Pancreas (tissue), 10 donors: ENCODE measurements around the gene BRAP. TPM values are rescaled to one million over a fixed set of nuclear protein-coding genes. Genes with fewer than 3 reads are reported as not detected.

Experiments used
- ATAC-seq, 4 donors: fragments of 200-7000 bp; cut with Tn5 transposase; one replicate each; pipeline versions ENCODE4 v1.8.0 to v1.9.1; 2020; ENCODE audit warnings: mild to moderate bottlenecking in 4 of 4, moderate library complexity in 4 of 4
- DNase-seq, 6 donors: peaks; one replicate each; pipeline ENCODE4 v3.0.0-alpha.2; 2020
- FAIRE-seq: peaks from 2 replicates; lab custom pipeline; 2012; peaks lifted over from hg19 to GRCh38; lab: Jason Lieb, UNC
- H3K27ac ChIP-seq, 4 donors: fragments of 200-600 bp; sonication (generic); 1 replicate in 3 of 4; 2 replicates in 1 of 4; pipeline versions ENCODE4 v1.5.0 to v1.8.0; 2020
- H3K27me3 ChIP-seq, 4 donors: fragments of 200-600 bp; one replicate each; pipeline ENCODE4 v1.8.0; 2021
- H3K36me3 ChIP-seq, 3 donors: fragments of 200-600 bp; sonication (generic) in 1 of 3; one replicate each; pipeline versions ENCODE4 v1.5.0 to v1.8.0; 2020 to 2021
- H3K4me1 ChIP-seq, 3 donors: fragments of 200-600 bp; one replicate each; pipeline ENCODE4 v1.8.0; 2021
- H3K4me3 ChIP-seq, 4 donors: fragments of 200-600 bp; sonication (generic) in 2 of 4; one replicate each; pipeline versions ENCODE4 v1.5.0 to v1.8.0; 2020 to 2021
- H3K9me3 ChIP-seq, 4 donors: fragments of 200-600 bp; one replicate each; pipeline ENCODE4 v1.8.0; 2021
- CTCF ChIP-seq, 4 donors: fragments of 200-600 bp; sonication (generic) in 3 of 4; IDR thresholded peaks; one replicate each; pipeline versions ENCODE4 v1.5.0 to v1.8.0; 2021; ENCODE audit warnings: antibody characterized with exemption in 4 of 4
- WGBS, 2 donors: extraction: QIAGEN DNeasy Blood & Tissue Kit; methylation state at CpG; one replicate each; pipeline ENCODE4 v1.1.7; 2013; 5-methylcytosine and 5-hydroxymethylcytosine counted together
- intact Hi-C, 3 donors: fragments of 100-400 bp; cut with DNase I; formaldehyde crosslinking; loops; one replicate each; pipeline versions ENCODE4 v1.11.1 to v1.14.2; 2022
- polyA plus RNA-seq, 2 donors: library from polyadenylated mRNA; stranded (reverse); fragments of 200-250 nt; gene quantifications; one replicate each; pipeline ENCODE4 v1.2.3, GENCODE V29; 2013
- total RNA-seq, 6 donors: library from RNA; stranded (reverse); fragmentation: NEBNext Ultra II Directional in 4 of 6; extraction: Animal tissue kit (Norgen Biotek cat#: 25700) in 4 of 6; gene quantifications; one replicate each; pipeline versions ENCODE4 v1.2.1 to v1.2.4, GENCODE V29; 2021 to 2023
- donor health status: healthy with polysubstance abuse.
- donor health status: DM: no; HTN: no; CAD: no; lungs with moderate emphysema.
- donor health status: DM: no; HTN: no; CAD: no.
- donor health status: control.
- donor health status: control.
- donor health status: Bipolar disorder and iron deficiency.
- donor health status: DM: yes; HTN: yes; CAD: no.
- donor health status: DM: no; HTN: no; CAD: no.
- donor health status: DM: no; HTN: no; CAD: no.
- donor health status: DM: yes; HTN: yes; CAD: no.

The BRAP gene
- total and polyA plus RNA-seq, 8 donors: 3.8 to 9.8 (median 7.5) TPM

DNA sequence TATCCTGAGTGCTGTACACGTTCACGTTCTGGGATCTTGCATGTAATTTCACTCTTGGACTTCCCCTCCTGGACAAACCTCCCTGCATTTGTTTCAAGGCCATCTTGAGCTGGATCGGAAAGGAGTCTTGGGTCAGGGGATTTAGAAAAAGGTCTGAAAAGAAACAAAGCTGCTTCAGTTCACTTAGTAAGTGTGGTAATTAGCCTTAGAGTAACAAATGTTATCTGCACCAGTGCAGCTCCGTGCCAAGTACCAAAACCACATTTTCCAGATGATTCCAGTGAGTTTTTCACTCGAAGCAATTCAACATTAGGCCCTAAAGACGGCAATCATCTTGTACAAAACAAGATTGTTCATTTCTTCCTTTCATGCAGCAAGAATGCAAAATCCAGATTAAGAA lies 47.2 kb downstream of the BRAP start:
- H3K4me1 ChIP-seq: no peaks in the 10 kb centered on the region
- ATAC-seq (no peak), FAIRE-seq (no peak), DNase-seq (no peak)
- H3K4me3 ChIP-seq: no peak overlapping the region
- peaks cover 0 to 14% (median 1%) of the 10 kb centered on the region in 3 donors for H3K36me3 ChIP-seq
- 85 to 93% methylated on average over 6 of the region's 6 CpGs for WGBS, 2 donors
- no peak for TF ChIP-seq CTCF (IDR thresholded peaks at IDR 0.05)
- H3K9me3 ChIP-seq: no peaks in the 10 kb centered on the region
- H3K27ac ChIP-seq: no peak overlapping the region
- no peaks in the 10 kb centered on the region for H3K27me3 ChIP-seq
- intact Hi-C loops: no loop called here

DNA sequence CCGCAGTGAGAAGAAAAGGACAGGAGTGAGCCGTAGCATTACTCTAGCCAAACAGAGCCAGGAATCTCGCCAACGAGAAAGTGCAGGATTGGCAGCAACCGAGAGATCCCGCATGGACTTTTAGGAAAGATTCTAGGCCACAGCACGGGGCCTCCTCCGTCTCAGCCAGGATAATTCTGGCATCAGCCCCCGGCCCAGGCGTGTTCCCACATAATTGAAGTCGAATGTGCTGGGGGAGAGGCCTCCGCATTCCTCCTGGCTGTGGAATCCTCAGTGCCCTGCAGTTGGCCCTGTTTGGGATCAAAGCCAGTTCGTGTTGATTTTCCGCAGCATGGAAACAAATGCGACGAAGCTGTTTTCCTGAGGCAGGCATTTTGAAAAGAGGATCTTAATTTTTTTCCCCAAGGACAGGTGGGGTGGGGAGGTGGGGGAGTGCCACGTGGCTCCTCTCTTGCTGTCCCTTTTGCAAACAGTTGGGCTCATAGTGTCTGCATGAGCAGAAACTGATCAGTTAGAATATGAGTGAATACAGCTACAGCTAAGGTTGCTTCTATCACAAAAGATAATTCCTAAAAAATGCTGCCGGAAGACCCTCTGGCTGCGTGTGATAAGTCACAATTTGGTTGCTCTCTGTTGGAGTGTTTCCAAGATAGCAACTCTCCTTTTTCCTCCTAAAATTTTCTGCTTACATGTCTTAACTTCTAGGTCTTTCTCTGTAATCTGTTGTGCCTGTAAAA lies 49.4 kb downstream of the BRAP start:
- 43 to 45% methylated on average over 19 of the region's 19 CpGs for WGBS, 2 donors
- H3K27ac ChIP-seq: no peak overlapping the region
- ATAC-seq: peak; percentile 31 to 64 (median 56)

DNA sequence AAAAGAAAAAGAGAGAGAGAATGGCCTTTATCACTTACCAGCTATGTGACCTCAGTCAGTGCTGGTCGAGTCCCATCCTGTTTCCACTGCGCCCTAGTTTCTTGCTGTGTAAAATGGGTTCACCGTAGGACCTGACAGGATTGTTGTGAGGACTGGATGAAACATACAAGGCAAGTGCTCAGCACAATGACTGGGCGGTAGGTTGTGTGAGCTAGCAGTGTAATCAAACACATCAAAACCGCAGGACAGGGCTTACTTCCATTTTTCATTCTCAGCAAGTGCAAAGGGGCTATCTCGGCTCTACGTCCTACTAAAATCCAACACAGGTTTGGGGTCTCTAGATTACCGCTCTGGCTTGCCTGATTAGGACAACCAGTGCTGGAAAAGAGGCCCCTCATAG lies 50.2 kb downstream of the BRAP start:
- peak in 1 of 4 donors; percentile 24 for ATAC-seq

More for the DNA sequence above, 49.4 kb downstream of the BRAP start:
- intact Hi-C loops: no loop called here
- DNase-seq: peak in 4 of 6 donors; percentile 12 to 27 (median 16)
- H3K9me3 ChIP-seq: no peaks in the 10 kb centered on the region
- TF ChIP-seq CTCF (IDR thresholded peaks at IDR 0.05): no peak
- no peak overlapping the region for H3K4me3 ChIP-seq
- FAIRE-seq: no peak
- H3K27me3 ChIP-seq: no peaks in the 10 kb centered on the region
- H3K4me1 ChIP-seq: no peaks in the 10 kb centered on the region
- H3K36me3 ChIP-seq: no peaks in the 10 kb centered on the region

GRCh38 chr12:111628505-111629260 lies 57.1 kb downstream of the BRAP start:
- no peak for ATAC-seq
- WGBS, 2 donors: 92 to 96% methylated on average over 7 of the region's 7 CpGs
- no peak for TF ChIP-seq CTCF (IDR thresholded peaks at IDR 0.05)
- Histone ChIP-seq H3K27ac (no peak overlapping the region), H3K4me3 (no peak overlapping the region), H3K4me1 (no peaks in the 10 kb centered on the region), H3K9me3 (no peaks in the 10 kb centered on the region), H3K36me3 (no peaks in the 10 kb centered on the region), H3K27me3 (no peaks in the 10 kb centered on the region)
- no peak for FAIRE-seq
- intact Hi-C loops: no loop called here
- DNase-seq: no peak

More for the DNA sequence above, 50.2 kb downstream of the BRAP start:
- no peak for FAIRE-seq
- 86% methylated on average over 8 of the region's 8 CpGs for WGBS, 2 donors
- H3K4me1 ChIP-seq: no peaks in the 10 kb centered on the region
- no peak overlapping the region for H3K4me3 ChIP-seq
- intact Hi-C loops: no loop called here
- no peaks in the 10 kb centered on the region for H3K36me3 ChIP-seq
- no peak for TF ChIP-seq CTCF (IDR thresholded peaks at IDR 0.05)
- H3K27ac ChIP-seq: no peak overlapping the region
- no peaks in the 10 kb centered on the region for H3K9me3 ChIP-seq
- no peaks in the 10 kb centered on the region for H3K27me3 ChIP-seq
- DNase-seq: no peak
